ENCODE results near the gene CFAP410.
"Not testable (repeated sequence)": the region's sequence is repeated elsewhere in the genome, so short reads cannot be mapped to it uniquely, and the experiment has no call there.

The CFAP410 gene

DNA sequence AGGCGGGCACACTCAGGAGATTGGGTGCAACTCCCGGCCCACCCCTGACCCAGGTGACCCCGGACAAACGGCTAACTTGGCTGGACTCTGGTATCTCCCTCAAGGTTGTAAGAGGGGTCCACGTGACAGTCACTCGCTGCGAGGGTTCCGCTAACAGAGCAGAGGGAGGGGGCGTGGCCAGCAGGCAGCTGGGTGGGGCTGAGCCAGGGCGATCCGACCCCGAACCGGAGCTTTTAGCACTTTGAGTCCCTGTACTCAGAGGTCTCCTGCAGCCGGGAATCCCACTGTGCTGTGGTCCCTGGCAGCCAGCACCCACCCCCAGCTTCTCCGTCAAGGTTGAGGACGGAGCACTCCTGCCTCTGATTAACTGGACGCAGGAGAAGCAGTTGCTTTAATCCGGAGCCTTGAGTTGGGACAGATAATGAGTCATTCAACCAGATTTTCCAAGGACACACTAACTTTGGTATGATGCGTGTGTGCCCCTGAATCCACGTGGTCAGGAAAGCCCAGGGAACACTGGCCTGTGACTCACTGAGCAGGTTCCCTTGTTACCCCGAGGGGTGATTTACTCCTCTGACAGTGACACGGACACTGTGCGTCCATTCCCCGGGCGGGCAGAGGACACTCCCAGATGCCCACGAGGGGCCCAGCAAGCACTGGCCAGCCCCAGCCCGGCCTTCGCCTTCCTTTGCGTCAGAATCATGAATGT is 31.0 kb upstream of the CFAP410 start:
- Histone ChIP-seq H3K27me3 (ENCODE audit: control insufficient read depth in 5 of 5, insufficient read depth in 4 of 5, low read length in 5 of 5) (peaks cover 4 to 17% (median 12%) of the 10 kb centered on the region in 5 donors), H3K9me3 (ENCODE audit: control insufficient read depth in 5 of 5, low read length in 5 of 5) (no peaks in the 10 kb centered on the region), H3K9ac (ENCODE audit: low read length in 5 of 5) (no peak overlapping the region), H3K4me1 (ENCODE audit: control insufficient read depth in 5 of 5, insufficient read depth in 5 of 5, low read length in 5 of 5) (peaks cover 0 to 14% (median 5%) of the 10 kb centered on the region in 5 donors), H3K36me3 (ENCODE audit: control insufficient read depth in 5 of 5, insufficient read depth in 5 of 5, low read length in 5 of 5) (peaks cover 0 to 19% (median 0%) of the 10 kb centered on the region in 5 donors), H3K27ac (ENCODE audit: low read depth, low read length) (no peak overlapping the region), H3K4me3 (ENCODE audit: low read depth in 1 of 5, low read length in 5 of 5) (no peak overlapping the region)

- no peak overlapping the region for H3K4me3 ChIP-seq (ENCODE audit: low read depth in 1 of 5, low read length in 5 of 5)
- peaks cover 4 to 17% (median 14%) of the 10 kb centered on the region in 5 donors for H3K27me3 ChIP-seq (ENCODE audit: control insufficient read depth in 5 of 5, insufficient read depth in 4 of 5, low read length in 5 of 5)
- H3K9me3 ChIP-seq (ENCODE audit: control insufficient read depth in 5 of 5, low read length in 5 of 5): peaks cover 0 to 5% (median 0%) of the 10 kb centered on the region in 5 donors
- no peak overlapping the region for H3K9ac ChIP-seq (ENCODE audit: low read length in 5 of 5)
- peaks cover 0 to 10% (median 5%) of the 10 kb centered on the region in 5 donors for H3K4me1 ChIP-seq (ENCODE audit: control insufficient read depth in 5 of 5, insufficient read depth in 5 of 5, low read length in 5 of 5)
- no peak overlapping the region for H3K27ac ChIP-seq (ENCODE audit: low read depth, low read length)
- peaks cover 0 to 20% (median 0%) of the 10 kb centered on the region in 5 donors for H3K36me3 ChIP-seq (ENCODE audit: control insufficient read depth in 5 of 5, insufficient read depth in 5 of 5, low read length in 5 of 5)
Measured at GRCh38 chr21:44368711-44369446, 29.7 kb upstream of the CFAP410 start.

GRCh38 chr21:44366586-44367211 is 27.5 kb upstream of the CFAP410 start:
- H3K9me3 ChIP-seq (ENCODE audit: control insufficient read depth in 5 of 5, low read length in 5 of 5): peaks cover 0 to 14% (median 0%) of the 10 kb centered on the region in 5 donors
- H3K27ac ChIP-seq (ENCODE audit: low read depth, low read length): no peak overlapping the region
- H3K4me1 ChIP-seq (ENCODE audit: control insufficient read depth in 5 of 5, insufficient read depth in 5 of 5, low read length in 5 of 5): peaks cover 0 to 10% (median 5%) of the 10 kb centered on the region in 5 donors
- H3K27me3 ChIP-seq (ENCODE audit: control insufficient read depth in 5 of 5, insufficient read depth in 4 of 5, low read length in 5 of 5): peaks cover 4 to 17% (median 14%) of the 10 kb centered on the region in 5 donors
- no peak overlapping the region for H3K4me3 ChIP-seq (ENCODE audit: low read depth in 1 of 5, low read length in 5 of 5)
- H3K36me3 ChIP-seq (ENCODE audit: control insufficient read depth in 5 of 5, insufficient read depth in 5 of 5, low read length in 5 of 5): peaks cover 0 to 15% (median 0%) of the 10 kb centered on the region in 5 donors
- no peak overlapping the region for H3K9ac ChIP-seq (ENCODE audit: low read length in 5 of 5)

DNA sequence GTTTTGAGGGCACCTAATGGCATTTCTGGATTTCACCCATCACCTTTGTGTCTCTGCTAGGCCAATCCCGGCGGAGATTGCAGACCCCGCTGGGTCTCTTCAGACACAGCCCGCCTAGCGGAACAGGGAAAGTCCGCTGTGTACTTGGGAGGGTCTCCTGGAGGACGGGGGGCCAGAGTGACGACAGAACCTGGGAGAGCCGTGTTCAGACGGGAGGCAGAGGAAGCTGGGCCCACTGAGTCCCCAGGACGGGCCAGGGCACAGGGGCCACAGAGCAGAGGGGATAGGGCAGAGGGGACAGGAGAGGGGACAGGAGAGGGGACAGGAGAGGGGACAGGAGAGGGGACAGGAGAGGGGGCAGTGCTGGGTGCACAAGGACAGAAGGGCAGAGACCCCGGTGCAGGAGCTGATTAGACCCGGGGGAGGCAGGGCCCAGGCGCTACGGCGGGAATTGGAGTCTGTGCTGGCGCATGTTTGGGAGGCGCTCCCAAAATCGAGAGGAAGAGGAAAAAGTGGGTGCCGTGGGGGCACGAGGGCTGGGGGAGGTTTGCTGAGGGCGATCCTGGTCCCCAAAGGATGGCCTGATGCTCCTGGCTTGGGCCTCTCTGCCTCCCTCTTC is 26.9 kb upstream of the CFAP410 start:
- Histone ChIP-seq H3K9me3 (ENCODE audit: control insufficient read depth in 5 of 5, low read length in 5 of 5) (peaks cover 0 to 14% (median 0%) of the 10 kb centered on the region in 5 donors), H3K36me3 (ENCODE audit: control insufficient read depth in 5 of 5, insufficient read depth in 5 of 5, low read length in 5 of 5) (peaks cover 0 to 15% (median 0%) of the 10 kb centered on the region in 5 donors), H3K9ac (ENCODE audit: low read length in 5 of 5) (no peak overlapping the region), H3K27ac (ENCODE audit: low read depth, low read length) (no peak overlapping the region), H3K4me1 (ENCODE audit: control insufficient read depth in 5 of 5, insufficient read depth in 5 of 5, low read length in 5 of 5) (peaks cover 0 to 10% (median 5%) of the 10 kb centered on the region in 5 donors), H3K4me3 (ENCODE audit: low read depth in 1 of 5, low read length in 5 of 5) (no peak overlapping the region), H3K27me3 (ENCODE audit: control insufficient read depth in 5 of 5, insufficient read depth in 4 of 5, low read length in 5 of 5) (peaks cover 4 to 17% (median 14%) of the 10 kb centered on the region in 5 donors)

GRCh38 chr21:44365251-44365966 is 26.2 kb upstream of the CFAP410 start:
- H3K4me1 ChIP-seq (ENCODE audit: control insufficient read depth in 5 of 5, insufficient read depth in 5 of 5, low read length in 5 of 5): peaks cover 0 to 10% (median 5%) of the 10 kb centered on the region in 5 donors
- H3K4me3 ChIP-seq (ENCODE audit: low read depth in 1 of 5, low read length in 5 of 5): no peak overlapping the region
- H3K36me3 ChIP-seq (ENCODE audit: control insufficient read depth in 5 of 5, insufficient read depth in 5 of 5, low read length in 5 of 5): peaks cover 0 to 15% (median 0%) of the 10 kb centered on the region in 5 donors
- no peak overlapping the region for H3K27ac ChIP-seq (ENCODE audit: low read depth, low read length)
- peaks cover 0 to 14% (median 0%) of the 10 kb centered on the region in 5 donors for H3K9me3 ChIP-seq (ENCODE audit: control insufficient read depth in 5 of 5, low read length in 5 of 5)
- peaks cover 3 to 14% (median 10%) of the 10 kb centered on the region in 5 donors for H3K27me3 ChIP-seq (ENCODE audit: control insufficient read depth in 5 of 5, insufficient read depth in 4 of 5, low read length in 5 of 5)
- no peak overlapping the region for H3K9ac ChIP-seq (ENCODE audit: low read length in 5 of 5)

- H3K9ac ChIP-seq (ENCODE audit: low read length in 5 of 5): no peak overlapping the region
Measured at GRCh38 chr21:44364151-44365053, 25.2 kb upstream of the CFAP410 start.

GRCh38 chr21:44363278-44363677 is 24.1 kb upstream of the CFAP410 start:
- Histone ChIP-seq H3K4me3 (ENCODE audit: low read depth in 1 of 5, low read length in 5 of 5) (no peak overlapping the region), H3K27me3 (ENCODE audit: control insufficient read depth in 5 of 5, insufficient read depth in 4 of 5, low read length in 5 of 5) (peaks cover 0 to 6% (median 2%) of the 10 kb centered on the region in 5 donors), H3K9me3 (ENCODE audit: control insufficient read depth in 5 of 5, low read length in 5 of 5) (peaks cover 0 to 14% (median 0%) of the 10 kb centered on the region in 5 donors), H3K9ac (ENCODE audit: low read length in 5 of 5) (no peak overlapping the region), H3K36me3 (ENCODE audit: control insufficient read depth in 5 of 5, insufficient read depth in 5 of 5, low read length in 5 of 5) (peaks cover 0 to 15% (median 0%) of the 10 kb centered on the region in 5 donors), H3K27ac (ENCODE audit: low read depth, low read length) (no peak overlapping the region), H3K4me1 (ENCODE audit: control insufficient read depth in 5 of 5, insufficient read depth in 5 of 5, low read length in 5 of 5) (no peaks in the 10 kb centered on the region)

More at GRCh38 chr21:44364151-44365053, 25.2 kb upstream of the CFAP410 start:
- Histone ChIP-seq H3K4me1 (ENCODE audit: control insufficient read depth in 5 of 5, insufficient read depth in 5 of 5, low read length in 5 of 5) (peaks cover 0 to 3% (median 0%) of the 10 kb centered on the region in 5 donors), H3K4me3 (ENCODE audit: low read depth in 1 of 5, low read length in 5 of 5) (no peak overlapping the region), H3K27me3 (ENCODE audit: control insufficient read depth in 5 of 5, insufficient read depth in 4 of 5, low read length in 5 of 5) (peaks cover 0 to 10% (median 7%) of the 10 kb centered on the region in 5 donors), H3K36me3 (ENCODE audit: control insufficient read depth in 5 of 5, insufficient read depth in 5 of 5, low read length in 5 of 5) (peaks cover 0 to 15% (median 0%) of the 10 kb centered on the region in 5 donors), H3K9me3 (ENCODE audit: control insufficient read depth in 5 of 5, low read length in 5 of 5) (peaks cover 0 to 14% (median 0%) of the 10 kb centered on the region in 5 donors), H3K27ac (ENCODE audit: low read depth, low read length) (no peak overlapping the region)

- peaks cover 0 to 18% (median 0%) of the 10 kb centered on the region in 5 donors for H3K36me3 ChIP-seq (ENCODE audit: control insufficient read depth in 5 of 5, insufficient read depth in 5 of 5, low read length in 5 of 5)
- not testable (repeated sequence) for H3K4me3 ChIP-seq (ENCODE audit: low read depth in 1 of 5, low read length in 5 of 5); H3K4me1 ChIP-seq (ENCODE audit: control insufficient read depth in 5 of 5, insufficient read depth in 5 of 5, low read length in 5 of 5); H3K27ac ChIP-seq (ENCODE audit: low read depth, low read length); H3K9ac ChIP-seq (ENCODE audit: low read length in 5 of 5); H3K27me3 ChIP-seq (ENCODE audit: control insufficient read depth in 5 of 5, insufficient read depth in 4 of 5, low read length in 5 of 5)
- H3K9me3 ChIP-seq (ENCODE audit: control insufficient read depth in 5 of 5, low read length in 5 of 5): peaks cover 0 to 14% (median 0%) of the 10 kb centered on the region in 5 donors
Measured at GRCh38 chr21:44361903-44362302, 22.7 kb upstream of the CFAP410 start.
